Glutamatergic neuron (in vitro differentiated cells): ENCODE measurements around the gene HPS5. TPM values are rescaled to one million over a fixed set of nuclear protein-coding genes. Genes with fewer than 3 reads are reported as not detected.

Experiments used
- DNase-seq: peaks from one replicate; pipeline ENCODE4 v3.0.0; 2022
- H3K27ac Mint-ChIP-seq: one replicate; pipeline ENCODE4 v1.8.0; 2020; ENCODE audit warnings: mild to moderate bottlenecking, mixed read lengths, inconsistent platforms; ENCODE audit not compliant: unreplicated experiment
- H3K27me3 Mint-ChIP-seq: one replicate; pipeline ENCODE4 v1.8.0; 2020; ENCODE audit warnings: mild to moderate bottlenecking, moderate library complexity, mixed read lengths, inconsistent platforms; ENCODE audit not compliant: unreplicated experiment
- H3K36me3 Mint-ChIP-seq: one replicate; pipeline ENCODE4 v1.8.0; 2020; ENCODE audit warnings: mild to moderate bottlenecking, mixed read lengths, inconsistent platforms; ENCODE audit not compliant: unreplicated experiment
- H3K4me1 Mint-ChIP-seq: one replicate; pipeline ENCODE4 v1.8.0; 2020; ENCODE audit warnings: mild to moderate bottlenecking, low read depth, mixed read lengths, inconsistent platforms; ENCODE audit not compliant: unreplicated experiment
- H3K4me3 Mint-ChIP-seq: one replicate; pipeline ENCODE4 v1.8.0; 2020; ENCODE audit warnings: mild to moderate bottlenecking, mixed read lengths, inconsistent platforms; ENCODE audit not compliant: unreplicated experiment
- H3K9me3 Mint-ChIP-seq: one replicate; pipeline ENCODE4 v1.8.0; 2020; ENCODE audit warnings: mild to moderate bottlenecking, moderate library complexity, mixed read lengths, inconsistent platforms; ENCODE audit not compliant: unreplicated experiment
- CTCF ChIP-seq: fragments of 200-600 bp; sonication (generic); IDR thresholded peaks from one replicate; pipeline ENCODE4 v1.5.0; 2021; ENCODE audit not compliant: partially characterized antibody, unreplicated experiment
- total RNA-seq: library from RNA; stranded (reverse); fragmentation: NEBNext Ultra II Directional; extraction: Animal tissue kit (Norgen Biotek cat#: 25700); gene quantifications from one replicate; pipeline ENCODE4 v1.2.1, GENCODE V29; 2021; ENCODE audit not compliant: unreplicated experiment

Gene HPS5
- total RNA-seq, 1 donor from 2014 or later = 17.9 TPM

GRCh38 chr11:18243783-18244362, 78.1 kb downstream of the HPS5 start:
- H3K27me3 Mint-ChIP-seq = peaks cover 3% of the 10 kb centered on the region
- H3K4me3 Mint-ChIP-seq = no peak overlapping the region
- H3K36me3 Mint-ChIP-seq = no peaks in the 10 kb centered on the region
- no peaks in the 10 kb centered on the region for H3K9me3 Mint-ChIP-seq
- TF ChIP-seq CTCF = peak; percentile 88
- H3K27ac Mint-ChIP-seq = no peak overlapping the region
- DNase-seq = peak; percentile 52
- H3K4me1 Mint-ChIP-seq = no peaks in the 10 kb centered on the region

- H3K36me3 Mint-ChIP-seq = no peaks in the 10 kb centered on the region
- DNase-seq = no peak
- H3K27ac Mint-ChIP-seq = no peak overlapping the region
- no peak overlapping the region for H3K4me3 Mint-ChIP-seq
- H3K4me1 Mint-ChIP-seq = peaks cover 3% of the 10 kb centered on the region
- H3K9me3 Mint-ChIP-seq = no peaks in the 10 kb centered on the region
- TF ChIP-seq CTCF = no peak
- H3K27me3 Mint-ChIP-seq = peaks cover 3% of the 10 kb centered on the region
Measured at GRCh38 chr11:18239655-18240054, 82.3 kb downstream of the HPS5 start.

DNA sequence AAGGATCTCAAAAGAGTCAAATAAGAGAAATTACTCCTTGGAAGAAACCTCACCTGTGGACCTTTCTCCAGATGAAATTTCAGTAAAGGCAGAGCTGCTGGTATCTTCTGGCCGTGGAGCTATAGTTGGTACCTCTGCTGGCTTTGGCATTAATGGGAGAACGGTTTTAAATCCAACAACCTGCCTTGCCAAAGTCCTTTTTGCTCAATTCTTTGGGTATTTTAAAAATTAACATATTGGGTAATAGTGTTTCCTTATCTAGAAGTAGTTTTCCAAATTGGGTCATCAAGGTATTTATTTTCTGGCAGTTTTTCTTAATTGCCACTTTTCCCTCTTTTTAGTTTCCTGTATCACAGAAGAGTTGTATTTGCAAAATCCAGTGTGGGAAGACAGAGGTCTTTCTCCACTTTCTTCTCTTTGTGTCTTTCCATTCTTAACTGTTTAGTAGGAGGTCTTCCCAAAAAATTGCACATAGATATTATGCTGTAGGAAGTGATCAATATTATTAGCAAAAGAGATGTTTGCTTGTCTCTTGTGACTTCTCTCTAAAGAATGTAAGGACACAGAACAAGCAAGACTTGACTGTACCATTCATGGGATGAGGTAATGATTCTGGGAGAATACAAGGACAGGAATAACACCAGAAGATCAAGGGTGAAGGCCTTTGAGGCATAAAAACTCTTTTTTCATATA, 85.1 kb downstream of the HPS5 start, which contains the start of gene SAA4:
SAA4 (minus strand) TSS at position 139 of the 693 bp plus-strand sequence. CDS start 876 bp downstream, outside the sequence.
- Mint-ChIP-seq H3K27me3 (no peaks in the 10 kb centered on the region), H3K4me1 (peaks cover 3% of the 10 kb centered on the region), H3K27ac (no peak within 1 kb of the TSS), H3K36me3 (no peaks in the 10 kb centered on the region), H3K4me3 (no peak within 1 kb of the TSS), H3K9me3 (no peaks in the 10 kb centered on the region)
- no peak for DNase-seq
- TF ChIP-seq CTCF = no peak

DNA sequence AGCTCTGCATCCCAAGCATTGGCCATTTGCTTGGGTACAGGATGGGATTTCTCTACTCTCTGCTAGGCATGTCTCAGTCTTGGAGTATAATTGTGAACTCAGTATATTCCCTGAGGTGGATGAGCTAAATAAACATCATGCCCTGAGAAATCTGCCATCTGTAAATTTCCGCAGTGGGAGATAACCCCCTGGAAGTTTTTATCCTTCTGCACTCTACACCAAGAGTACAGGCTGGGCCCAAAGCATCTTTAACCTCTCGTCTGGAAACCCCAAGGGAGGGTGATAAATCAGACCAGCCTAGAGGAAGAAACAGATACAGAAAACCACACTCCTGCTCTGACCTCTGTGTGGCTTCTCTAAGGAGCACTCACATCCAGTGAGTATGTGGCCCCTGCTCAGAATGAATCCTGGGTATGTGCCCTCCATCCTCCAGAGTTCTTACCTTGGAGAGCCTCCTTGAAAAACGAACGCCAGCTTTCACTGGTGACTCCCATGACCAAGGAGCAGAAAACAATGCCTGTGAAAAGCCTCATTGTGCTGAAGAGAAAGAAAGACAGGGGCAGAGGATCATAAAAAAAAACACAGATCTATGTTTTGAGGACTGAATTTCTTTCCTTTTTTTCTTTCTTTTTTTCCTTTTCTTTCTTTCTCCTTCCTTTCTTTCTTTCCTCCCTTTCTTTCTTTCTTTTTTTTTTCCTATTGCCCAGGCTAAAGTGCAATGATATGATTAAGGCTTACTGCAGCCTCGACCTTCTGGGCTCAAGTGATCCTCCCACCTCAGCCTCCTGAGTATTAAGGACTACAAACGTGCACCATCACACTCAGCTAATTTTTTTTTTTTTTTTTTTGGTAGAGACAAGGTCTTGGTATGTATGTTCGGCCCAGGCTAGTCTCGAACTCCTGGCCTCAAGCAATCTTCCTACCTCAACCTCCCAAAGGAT, 86.3 kb downstream of the HPS5 start:
- peaks cover 3% of the 10 kb centered on the region for H3K4me1 Mint-ChIP-seq
- no peak overlapping the region for H3K4me3 Mint-ChIP-seq
- no peaks in the 10 kb centered on the region for H3K27me3 Mint-ChIP-seq
- TF ChIP-seq CTCF = no peak
- H3K36me3 Mint-ChIP-seq = no peaks in the 10 kb centered on the region
- H3K9me3 Mint-ChIP-seq = no peaks in the 10 kb centered on the region
- no peak for DNase-seq
- no peak overlapping the region for H3K27ac Mint-ChIP-seq
